HG03039 (cell line): ENCODE data around the gene NFIL3.

Source experiments
- ATAC-seq: cut with Tn5 transposase; IDR thresholded peaks from one replicate; pipeline ENCODE4 v1.9.1; 2021; ENCODE audit warnings: mild to moderate bottlenecking, moderate library complexity; ENCODE audit not compliant: unreplicated experiment

Gene NFIL3

GRCh38 chr9:91361291-91362050 lies 62.2 kb downstream of the NFIL3 start, which contains the start of gene AUH:
Gene AUH (minus strand): TSS chr9:91361918. CDS start chr9:91361889, 29 bp downstream.
- ATAC-seq: peak; percentile 82

- no peak for ATAC-seq
Observed at GRCh38 chr9:91360551-91361290, 62.9 kb downstream of the NFIL3 start.

- no peak for ATAC-seq
Observed at GRCh38 chr9:91359734-91360470, 63.7 kb downstream of the NFIL3 start.

- ATAC-seq: no peak
Observed at GRCh38 chr9:91359083-91359482, 64.5 kb downstream of the NFIL3 start.
